Measurements from ENCODE around the gene SLC47A2. TPM values are rescaled to one million over a fixed set of nuclear protein-coding genes. Genes with fewer than 3 reads are reported as not detected.

The SLC47A2 gene
- total and polyA plus RNA-seq, 2 donors (not counting 1 experiment from before 2014, with no cell fraction given), result not detected

- no peaks in the 10 kb centered on the region for H3K9me3 ChIP-seq (ENCODE audit: control insufficient read depth, insufficient read depth, low read depth, low read length)
- TF ChIP-seq EZH2 (IDR thresholded peaks at IDR 0.05; ENCODE audit: low read length, missing control alignments) (no peak), CTCF (conservative IDR thresholded peaks at IDR 0.05 in 1 of 2, IDR thresholded peaks at IDR 0.05 in 1 of 2; ENCODE audit: low read depth in 1 of 2, low read length in 2 of 2) (no peak)
- no peak for DNase-seq (ENCODE audit: low read depth in 2 of 2)
- no peak overlapping the region for H2AFZ ChIP-seq (ENCODE audit: low read length)
- H3K27ac ChIP-seq (ENCODE audit: insufficient read depth, low read length), result no peak overlapping the region
- H3K27me3 ChIP-seq (ENCODE audit: control insufficient read depth, insufficient read depth, low read length), result no peaks in the 10 kb centered on the region
- H3K4me3 ChIP-seq (replicated peaks in 1 of 4; ENCODE audit: control extremely low read depth in 1 of 4, insufficient read depth in 1 of 4, low read depth in 3 of 4, low read length in 4 of 4), result no peak overlapping the region
- no peaks in the 10 kb centered on the region for H4K20me1 ChIP-seq (ENCODE audit: control insufficient read depth, extremely low read depth, insufficient read depth, low read length)
- no peaks in the 10 kb centered on the region for H3K4me1 ChIP-seq (ENCODE audit: control insufficient read depth, extremely low read depth, insufficient read depth, low read length)
- H3K36me3 ChIP-seq (ENCODE audit: control insufficient read depth, insufficient read depth, low read length), result no peaks in the 10 kb centered on the region
- H3K79me2 ChIP-seq (ENCODE audit: control insufficient read depth, insufficient read depth, low read length), result no peaks in the 10 kb centered on the region
- no peak overlapping the region for H3K9ac ChIP-seq (ENCODE audit: insufficient read depth, low read length)
- no peak overlapping the region for H3K4me2 ChIP-seq (ENCODE audit: extremely low read depth, insufficient read depth, low read length)
These were observed 33.3 kb downstream of the SLC47A2 start for GRCh38 chr17:19683117-19683516.

GRCh38 chr17:19678581-19679453, 37.6 kb downstream of the SLC47A2 start:
- no peaks in the 10 kb centered on the region for H4K20me1 ChIP-seq (ENCODE audit: control insufficient read depth, extremely low read depth, insufficient read depth, low read length)
- no peak overlapping the region for H2AFZ ChIP-seq (ENCODE audit: low read length)
- no peaks in the 10 kb centered on the region for H3K4me1 ChIP-seq (ENCODE audit: control insufficient read depth, extremely low read depth, insufficient read depth, low read length)
- H3K4me3 ChIP-seq (replicated peaks in 1 of 4; ENCODE audit: control extremely low read depth in 1 of 4, insufficient read depth in 1 of 4, low read depth in 3 of 4, low read length in 4 of 4), result no peak overlapping the region
- no peaks in the 10 kb centered on the region for H3K27me3 ChIP-seq (ENCODE audit: control insufficient read depth, insufficient read depth, low read length)
- H3K4me2 ChIP-seq (ENCODE audit: extremely low read depth, insufficient read depth, low read length), result no peak overlapping the region
- no peaks in the 10 kb centered on the region for H3K9me3 ChIP-seq (ENCODE audit: control insufficient read depth, insufficient read depth, low read depth, low read length)
- no peaks in the 10 kb centered on the region for H3K36me3 ChIP-seq (ENCODE audit: control insufficient read depth, insufficient read depth, low read length)
- DNase-seq (ENCODE audit: low read depth in 2 of 2), result no peak
- no peak overlapping the region for H3K27ac ChIP-seq (ENCODE audit: insufficient read depth, low read length)
- H3K79me2 ChIP-seq (ENCODE audit: control insufficient read depth, insufficient read depth, low read length), result no peaks in the 10 kb centered on the region
- no peak overlapping the region for H3K9ac ChIP-seq (ENCODE audit: insufficient read depth, low read length)
- no peak for TF ChIP-seq EZH2 (IDR thresholded peaks at IDR 0.05; ENCODE audit: low read length, missing control alignments)

GRCh38 chr17:19677736-19678379, 38.5 kb downstream of the SLC47A2 start:
- TF ChIP-seq EZH2 (IDR thresholded peaks at IDR 0.05; ENCODE audit: low read length, missing control alignments), result no peak
- TF ChIP-seq CTCF (conservative IDR thresholded peaks at IDR 0.05 in 1 of 2, IDR thresholded peaks at IDR 0.05 in 1 of 2; ENCODE audit: low read depth in 1 of 2, low read length in 2 of 2), result no peak
- H3K27ac ChIP-seq (ENCODE audit: insufficient read depth, low read length), result no peak overlapping the region
- H3K4me2 ChIP-seq (ENCODE audit: extremely low read depth, insufficient read depth, low read length), result no peak overlapping the region
- H2AFZ ChIP-seq (ENCODE audit: low read length), result no peak overlapping the region
- no peaks in the 10 kb centered on the region for H4K20me1 ChIP-seq (ENCODE audit: control insufficient read depth, extremely low read depth, insufficient read depth, low read length)
- no peaks in the 10 kb centered on the region for H3K9me3 ChIP-seq (ENCODE audit: control insufficient read depth, insufficient read depth, low read depth, low read length)
- no peak for DNase-seq (ENCODE audit: low read depth in 2 of 2)
- no peak overlapping the region for H3K4me3 ChIP-seq (replicated peaks in 1 of 4; ENCODE audit: control extremely low read depth in 1 of 4, insufficient read depth in 1 of 4, low read depth in 3 of 4, low read length in 4 of 4)
- H3K4me1 ChIP-seq (ENCODE audit: control insufficient read depth, extremely low read depth, insufficient read depth, low read length), result no peaks in the 10 kb centered on the region
- no peak overlapping the region for H3K9ac ChIP-seq (ENCODE audit: insufficient read depth, low read length)
- no peaks in the 10 kb centered on the region for H3K79me2 ChIP-seq (ENCODE audit: control insufficient read depth, insufficient read depth, low read length)
- no peaks in the 10 kb centered on the region for H3K27me3 ChIP-seq (ENCODE audit: control insufficient read depth, insufficient read depth, low read length)
- H3K36me3 ChIP-seq (ENCODE audit: control insufficient read depth, insufficient read depth, low read length), result no peaks in the 10 kb centered on the region
